Uterus (tissue), 2 donors: ENCODE results near the gene GRAP.

Experiments used
- POLR2A ChIP-seq, 2 donors: fragments of 450-650 bp; IDR thresholded peaks; one replicate each; pipeline ENCODE4 v1.6.1; 2016; ENCODE audit warnings: antibody characterized with exemption in 2 of 2, mild to moderate bottlenecking in 1 of 2, moderate library complexity in 1 of 2
- TF ChIP-seq, protein P1 (sequence below), 4 experiments: fragments of 200-600 bp in 2 of 4; fragments of 450-650 bp in 2 of 4; sonication (generic) in 2 of 4; IDR thresholded peaks; one replicate each; pipeline ENCODE4 v1.5.1; 2016 to 2019; ENCODE audit warnings: antibody characterized with exemption in 4 of 4, mild to moderate bottlenecking in 2 of 4, moderate library complexity in 1 of 4

DNA sequence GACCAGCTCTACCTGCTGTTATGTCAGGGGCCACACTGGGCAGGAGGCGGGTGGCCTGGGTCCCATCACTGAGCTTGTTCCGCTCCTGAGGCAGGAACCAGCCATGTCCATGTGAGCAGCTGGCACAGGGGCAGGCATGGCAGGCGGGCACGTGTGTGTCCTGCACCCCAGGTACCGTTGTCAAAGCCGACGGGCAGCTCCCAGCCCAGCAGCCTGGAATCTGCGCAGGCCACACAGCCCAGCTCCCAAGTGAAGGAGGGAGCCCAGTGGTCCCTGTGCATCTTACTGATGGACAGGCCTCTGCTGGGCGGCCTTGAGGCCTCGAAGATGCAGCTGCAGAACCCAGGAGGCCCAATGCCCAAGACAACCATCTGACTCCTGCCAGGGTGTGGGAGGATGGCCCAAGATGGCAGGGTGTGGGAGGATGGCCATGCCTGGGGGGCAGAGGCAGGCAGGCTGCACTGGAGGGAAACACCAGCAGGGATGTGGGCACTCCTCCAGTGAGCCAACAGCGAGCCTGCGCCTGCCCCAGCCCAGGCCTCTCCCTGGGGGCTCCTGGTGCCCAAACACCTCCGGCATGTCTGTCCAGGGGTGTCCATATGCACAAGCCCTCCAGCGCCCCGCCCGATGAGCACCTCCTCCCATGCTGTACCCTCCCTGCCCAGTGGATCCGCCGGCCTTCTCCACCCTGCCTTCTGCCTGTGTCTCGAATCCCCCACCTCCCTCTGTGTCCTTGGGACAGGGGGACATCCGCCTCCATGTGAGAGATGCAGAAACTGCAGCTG, 55.0 kb downstream of the GRAP start:
- no peak for TF ChIP-seq POLR2A (IDR thresholded peaks at IDR 0.05)
- TF ChIP-seq, protein P1, sequence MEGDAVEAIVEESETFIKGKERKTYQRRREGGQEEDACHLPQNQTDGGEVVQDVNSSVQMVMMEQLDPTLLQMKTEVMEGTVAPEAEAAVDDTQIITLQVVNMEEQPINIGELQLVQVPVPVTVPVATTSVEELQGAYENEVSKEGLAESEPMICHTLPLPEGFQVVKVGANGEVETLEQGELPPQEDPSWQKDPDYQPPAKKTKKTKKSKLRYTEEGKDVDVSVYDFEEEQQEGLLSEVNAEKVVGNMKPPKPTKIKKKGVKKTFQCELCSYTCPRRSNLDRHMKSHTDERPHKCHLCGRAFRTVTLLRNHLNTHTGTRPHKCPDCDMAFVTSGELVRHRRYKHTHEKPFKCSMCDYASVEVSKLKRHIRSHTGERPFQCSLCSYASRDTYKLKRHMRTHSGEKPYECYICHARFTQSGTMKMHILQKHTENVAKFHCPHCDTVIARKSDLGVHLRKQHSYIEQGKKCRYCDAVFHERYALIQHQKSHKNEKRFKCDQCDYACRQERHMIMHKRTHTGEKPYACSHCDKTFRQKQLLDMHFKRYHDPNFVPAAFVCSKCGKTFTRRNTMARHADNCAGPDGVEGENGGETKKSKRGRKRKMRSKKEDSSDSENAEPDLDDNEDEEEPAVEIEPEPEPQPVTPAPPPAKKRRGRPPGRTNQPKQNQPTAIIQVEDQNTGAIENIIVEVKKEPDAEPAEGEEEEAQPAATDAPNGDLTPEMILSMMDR (IDR thresholded peaks at IDR 0.05), result no peak
